GM21529 (cell line): ENCODE data around the gene SLC25A25.
A peak's percentile ranks its signal among the peaks of the same experiment; 100 is the strongest.
"Not testable (repeated sequence)": the region's sequence is repeated elsewhere in the genome, so short reads cannot be mapped to it uniquely, and the experiment has no call there.

Experiments
- ATAC-seq: cut with Tn5 transposase; IDR thresholded peaks from one replicate; pipeline ENCODE4 v1.9.1; 2021; ENCODE audit not compliant: unreplicated experiment

The SLC25A25 gene

DNA sequence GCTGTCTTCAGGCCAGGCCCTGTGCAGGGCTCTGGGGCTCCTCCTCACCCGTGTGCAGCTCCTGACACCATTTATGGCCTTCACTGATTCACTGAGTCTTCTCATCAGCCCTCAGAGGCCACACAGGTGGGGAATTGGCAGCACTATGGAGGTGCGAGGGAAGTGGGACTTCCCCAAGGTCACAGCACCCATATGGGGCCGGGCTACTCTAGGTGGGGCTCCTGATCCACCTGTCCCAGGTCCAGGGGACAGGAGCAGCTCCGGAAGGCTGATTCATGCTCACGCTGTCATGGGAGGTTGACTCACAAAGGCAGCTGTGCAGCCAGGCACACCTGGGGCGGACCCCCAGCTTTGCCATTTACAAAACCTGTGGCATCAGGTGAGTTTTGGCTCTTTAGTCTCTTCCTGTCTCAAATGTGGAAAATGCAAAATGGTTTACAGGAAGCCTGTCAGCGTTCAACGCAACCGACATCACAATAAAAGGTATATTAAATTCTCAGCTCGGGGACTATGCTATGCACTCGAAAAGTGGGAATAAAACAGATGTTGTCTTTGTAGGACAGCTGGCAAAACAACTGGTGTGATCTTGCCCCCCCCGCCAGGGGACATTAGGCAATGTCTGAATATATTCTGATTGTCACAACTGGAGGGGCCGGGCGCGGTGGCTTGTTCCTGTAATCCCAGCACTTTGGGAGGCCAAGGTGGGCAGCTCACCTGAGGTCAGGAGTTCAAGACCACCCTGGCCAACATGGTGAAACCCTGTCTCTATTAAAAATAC lies 15.9 kb upstream of the SLC25A25 start:
- no peak for ATAC-seq

- no peak for ATAC-seq
These were observed 14.5 kb upstream of the SLC25A25 start for GRCh38 chr9:128053560-128053959.

GRCh38 chr9:128054087-128054486 lies 13.9 kb upstream of the SLC25A25 start:
- no peak for ATAC-seq

- no peak for ATAC-seq
These were observed 12.5 kb upstream of the SLC25A25 start for GRCh38 chr9:128055344-128056040.

DNA sequence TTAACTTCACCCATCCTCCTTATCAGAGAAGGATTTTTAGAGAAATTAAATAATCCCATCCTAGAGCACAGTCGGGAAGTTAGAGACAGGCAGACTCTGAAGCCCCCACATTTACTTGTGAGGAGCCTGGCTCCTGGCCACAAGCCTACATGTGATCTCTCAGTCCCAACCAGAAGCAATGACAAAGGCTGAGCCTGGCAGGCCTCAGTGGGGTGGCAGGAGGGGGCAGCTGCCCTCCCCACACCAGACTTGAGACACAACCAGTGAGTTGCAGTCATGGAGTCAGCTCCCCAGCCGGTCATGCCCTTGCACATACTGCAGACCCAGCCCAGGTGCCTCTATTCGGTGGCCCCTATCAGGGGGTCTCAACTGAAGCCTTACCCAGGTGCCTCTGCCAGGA lies 11.9 kb upstream of the SLC25A25 start:
- ATAC-seq, result no peak

- no peak for ATAC-seq
These were observed 10.9 kb upstream of the SLC25A25 start for GRCh38 chr9:128056887-128057723.

GRCh38 chr9:128057724-128058409 lies 10.2 kb upstream of the SLC25A25 start:
- no peak for ATAC-seq

GRCh38 chr9:128059365-128059983 lies 8.6 kb upstream of the SLC25A25 start:
- ATAC-seq, result no peak

GRCh38 chr9:128061275-128061960 lies 6.6 kb upstream of the SLC25A25 start:
- no peak for ATAC-seq

GRCh38 chr9:128062279-128062678 lies 5.8 kb upstream of the SLC25A25 start:
- ATAC-seq, result no peak

DNA sequence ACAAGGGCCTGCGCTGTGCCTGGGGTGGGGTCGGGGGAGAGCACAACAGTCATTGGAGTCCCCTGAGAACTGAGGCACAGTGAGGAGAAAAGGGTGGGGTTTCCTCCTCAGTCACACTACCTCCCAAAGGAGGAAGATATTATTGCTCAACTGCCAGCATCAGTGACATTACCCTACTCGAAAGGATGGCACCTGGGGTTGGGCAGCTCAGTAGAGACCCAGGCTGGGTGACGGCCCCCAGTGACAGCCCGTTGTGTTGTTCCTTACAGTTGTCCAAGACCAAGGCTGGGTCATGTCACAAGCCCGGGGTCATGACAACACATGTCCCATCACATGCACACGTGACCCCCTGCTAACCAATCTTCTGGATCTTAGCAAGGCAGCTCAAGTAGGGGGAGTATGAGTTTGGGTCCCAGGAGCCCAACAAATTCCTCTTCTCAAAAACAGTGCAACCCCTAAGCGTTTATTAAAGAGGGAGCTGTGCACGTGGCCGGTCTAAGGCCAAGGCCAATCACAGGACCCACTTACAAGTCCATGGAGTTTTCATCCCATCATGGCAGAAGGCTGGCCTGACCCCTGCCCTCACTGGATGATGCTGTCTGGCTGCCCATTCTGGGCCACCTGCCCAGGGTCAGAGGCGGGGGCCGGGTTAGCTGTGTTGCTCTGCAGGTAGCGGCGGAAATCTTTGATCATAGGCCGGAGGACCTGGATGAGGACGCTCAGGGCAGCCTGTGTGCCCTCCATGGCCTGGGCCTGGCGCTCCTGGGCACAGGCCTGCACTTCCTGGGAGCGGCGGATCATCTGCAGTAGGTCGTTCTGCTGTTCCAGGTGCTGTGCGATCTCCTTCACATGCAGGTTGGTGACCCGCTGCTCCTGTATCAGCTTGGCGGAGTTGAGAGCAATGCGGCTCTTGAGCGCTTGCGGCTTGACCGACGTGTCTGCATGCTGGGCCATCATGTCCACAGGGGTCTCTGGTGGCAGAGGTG lies 4.9 kb upstream of the SLC25A25 start:
- ATAC-seq, result no peak

GRCh38 chr9:128065907-128066712 lies 1.9 kb upstream of the SLC25A25 start:
- ATAC-seq, result no peak

GRCh38 chr9:128066713-128067644 lies 1.1 kb upstream of the SLC25A25 start, which contains the start of gene NAIF1:
Gene NAIF1 (minus strand): TSS chr9:128067320. CDS start chr9:128067101, 219 bp downstream.
- ATAC-seq, result peak; percentile 64

- ATAC-seq, result peak; percentile 9
These were observed 564 bp downstream of the SLC25A25 start for GRCh38 chr9:128068386-128069205.

GRCh38 chr9:128070874-128071273 lies 2.8 kb downstream of the SLC25A25 start:
- no peak for ATAC-seq

DNA sequence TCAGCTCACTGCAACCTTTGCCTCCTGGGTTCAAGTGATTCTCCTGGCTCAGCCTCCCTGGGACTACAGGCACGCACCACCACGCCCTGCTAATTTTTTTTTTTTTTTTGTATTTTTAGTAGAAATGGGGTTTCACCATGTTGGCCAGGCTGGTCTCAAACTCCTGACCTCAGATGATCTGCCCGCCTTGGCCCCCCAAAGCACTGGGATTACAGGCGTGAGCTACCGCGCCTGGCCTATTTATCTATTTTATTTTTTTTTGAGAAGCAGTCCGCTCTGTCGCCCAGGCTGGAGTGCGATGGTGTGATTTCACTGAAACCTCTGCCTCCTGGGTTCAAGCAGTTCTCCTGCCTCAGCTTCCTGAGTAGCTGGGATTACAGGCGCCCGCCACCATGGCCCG lies 3.4 kb downstream of the SLC25A25 start:
- not testable (repeated sequence) for ATAC-seq
